Measurements from ENCODE around the gene FTO.

Gene FTO

GRCh38 chr16:54059319-54059718, 355.4 kb downstream of the FTO start:
- DNase-seq (ENCODE audit: low spot score), result no peak

DNA sequence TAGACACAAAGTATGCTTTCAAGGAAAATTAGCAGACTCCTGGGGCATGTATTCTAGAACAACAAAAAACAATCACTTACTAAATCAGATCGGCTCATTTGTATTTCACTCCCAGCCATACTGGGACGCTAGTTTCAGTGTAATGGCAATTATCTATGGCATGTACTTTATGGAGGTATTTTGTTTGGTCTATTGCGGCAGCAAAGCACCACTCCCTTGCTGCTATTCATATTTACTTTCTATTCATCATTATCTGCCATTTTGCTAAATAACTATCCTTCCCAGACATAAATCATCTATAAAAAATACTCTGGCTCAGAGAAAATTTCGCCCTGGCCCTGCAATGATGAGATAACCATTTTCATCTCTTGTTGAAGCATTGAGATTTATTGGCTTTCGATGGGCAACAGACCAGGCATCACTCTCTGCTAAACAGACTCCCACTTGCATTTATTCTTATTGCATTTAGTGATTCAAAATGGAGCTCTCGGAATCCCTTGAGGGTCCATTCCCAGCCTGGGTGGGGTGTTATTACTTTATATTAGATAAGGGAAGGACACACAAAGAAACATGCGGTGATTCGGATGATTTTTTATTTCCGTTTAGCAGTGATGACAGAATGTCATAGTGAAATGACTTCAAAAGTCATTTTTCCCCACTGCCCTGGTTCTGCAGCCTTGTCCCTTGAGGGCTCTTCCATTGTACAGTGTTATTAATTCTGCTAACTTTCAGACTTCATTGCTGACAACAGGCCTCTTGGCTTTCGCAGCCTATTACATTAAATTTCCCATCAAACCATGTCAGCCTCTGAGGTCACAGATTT, 356.9 kb downstream of the FTO start:
- DNase-seq (ENCODE audit: low spot score), result no peak

DNA sequence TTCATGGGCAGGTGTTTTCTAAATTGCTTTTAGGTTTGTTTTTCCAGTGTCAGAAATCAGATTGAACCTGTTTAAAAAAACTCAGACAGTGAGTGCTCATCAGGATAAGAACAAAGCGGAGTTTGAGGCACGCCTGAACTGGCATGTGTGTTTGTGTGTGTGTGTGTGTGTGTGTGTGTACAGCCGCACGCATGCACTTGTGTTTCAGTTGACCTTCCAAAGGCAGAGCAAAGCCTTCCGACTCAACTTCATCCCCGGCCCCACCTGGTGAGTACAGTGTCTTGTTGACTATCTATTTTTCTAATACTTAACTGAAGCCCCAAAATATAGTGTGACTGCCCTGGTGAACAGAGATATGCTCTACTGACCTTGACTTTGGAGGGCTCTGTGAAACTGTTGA, 357.5 kb downstream of the FTO start:
- DNase-seq (ENCODE audit: low spot score), result no peak

GRCh38 chr16:54062361-54063278, 358.7 kb downstream of the FTO start:
- no peak for DNase-seq (ENCODE audit: low spot score)

DNA sequence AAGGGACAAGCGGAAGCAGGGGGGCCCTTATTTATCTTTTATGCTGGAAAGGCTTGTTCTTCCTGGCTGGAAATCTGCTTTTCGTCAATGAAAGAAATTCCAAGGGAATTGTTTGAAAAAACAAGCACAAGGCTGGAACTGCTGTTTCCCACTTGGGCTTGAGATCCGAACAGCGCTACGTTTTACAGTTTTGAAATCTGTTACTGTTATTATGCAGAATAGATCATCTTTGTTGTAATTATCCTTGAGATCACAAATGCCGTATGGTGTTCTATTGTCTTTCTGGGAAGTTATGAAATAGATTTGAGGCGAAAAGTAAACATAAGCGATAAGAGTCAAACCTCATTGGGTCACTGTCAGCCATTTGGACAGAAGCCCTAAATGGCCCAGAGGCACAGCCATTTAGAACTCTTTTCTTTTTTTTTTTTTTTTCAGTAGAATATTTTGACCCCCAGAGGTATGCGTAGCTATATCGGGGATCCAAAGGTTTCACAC, 359.4 kb downstream of the FTO start:
- DNase-seq (ENCODE audit: low spot score), result no peak

DNA sequence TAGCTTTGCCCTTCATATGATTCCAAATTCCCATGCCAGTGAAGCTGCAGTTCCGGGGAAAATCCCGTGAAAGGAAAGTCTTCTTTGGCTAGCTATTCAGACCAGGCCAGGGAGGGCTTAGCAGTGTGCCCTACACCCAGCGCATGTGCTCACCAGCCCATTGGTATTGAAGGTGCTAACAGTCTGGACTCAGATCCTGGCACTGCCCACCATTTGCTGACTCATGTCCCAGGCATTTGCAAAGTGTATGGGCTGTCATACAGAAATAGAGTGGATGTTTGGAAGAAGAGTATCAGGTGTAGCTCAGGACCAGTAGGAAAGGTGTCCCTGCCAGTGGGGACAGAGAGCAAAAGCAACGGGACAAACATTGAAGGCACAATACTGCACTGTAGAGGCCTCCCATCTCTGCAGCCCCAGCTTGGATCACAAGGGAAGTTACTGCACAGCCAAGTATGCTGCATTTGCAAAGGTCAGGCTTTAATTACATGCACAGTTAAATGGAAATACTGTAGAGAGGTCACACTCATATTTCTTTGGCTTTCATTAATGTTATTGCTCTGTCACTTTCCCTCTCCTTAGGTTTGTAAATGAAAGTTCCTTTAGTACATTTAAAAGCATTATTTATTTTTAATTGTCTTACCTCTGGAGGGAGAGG, 362.6 kb downstream of the FTO start:
- DNase-seq (ENCODE audit: low spot score), result no peak

DNA sequence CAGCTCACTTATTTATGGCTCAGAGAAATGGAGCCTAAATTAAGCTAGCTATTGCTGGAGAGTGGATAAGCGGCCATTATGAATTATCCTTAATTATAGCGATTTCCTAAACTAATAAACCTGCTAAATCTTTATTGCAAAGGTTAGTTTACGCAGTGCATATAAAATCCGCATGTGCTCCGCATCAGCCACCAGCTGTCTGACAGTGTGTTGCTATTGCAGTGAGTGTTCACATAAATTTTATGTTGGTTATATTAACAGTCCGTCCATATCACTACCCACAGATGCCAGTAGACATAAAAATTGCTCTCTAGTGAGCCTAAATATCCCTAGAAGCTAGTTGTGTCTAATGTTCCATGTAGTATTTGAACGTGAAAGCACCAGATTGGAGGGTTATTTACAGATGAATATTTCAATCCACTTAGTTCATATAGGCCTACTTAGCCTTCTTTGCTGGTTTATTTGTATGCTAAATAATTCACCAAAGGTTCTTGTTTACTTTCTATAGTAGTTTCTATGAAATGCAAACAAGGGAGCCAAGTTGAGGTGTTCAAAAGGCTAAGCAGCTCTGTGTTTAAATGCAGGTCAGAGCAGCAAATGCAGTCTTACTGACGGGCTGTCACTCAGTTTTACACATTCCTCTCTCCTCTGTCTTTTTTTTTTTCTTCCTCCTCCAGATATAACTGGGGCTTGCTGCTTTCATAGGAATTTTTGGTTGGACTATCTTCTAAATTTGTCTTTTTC, 363.5 kb downstream of the FTO start:
- DNase-seq (ENCODE audit: low spot score), result no peak

- no peak for DNase-seq (ENCODE audit: low spot score)
Measured at GRCh38 chr16:54068212-54068611, 364.3 kb downstream of the FTO start.

DNA sequence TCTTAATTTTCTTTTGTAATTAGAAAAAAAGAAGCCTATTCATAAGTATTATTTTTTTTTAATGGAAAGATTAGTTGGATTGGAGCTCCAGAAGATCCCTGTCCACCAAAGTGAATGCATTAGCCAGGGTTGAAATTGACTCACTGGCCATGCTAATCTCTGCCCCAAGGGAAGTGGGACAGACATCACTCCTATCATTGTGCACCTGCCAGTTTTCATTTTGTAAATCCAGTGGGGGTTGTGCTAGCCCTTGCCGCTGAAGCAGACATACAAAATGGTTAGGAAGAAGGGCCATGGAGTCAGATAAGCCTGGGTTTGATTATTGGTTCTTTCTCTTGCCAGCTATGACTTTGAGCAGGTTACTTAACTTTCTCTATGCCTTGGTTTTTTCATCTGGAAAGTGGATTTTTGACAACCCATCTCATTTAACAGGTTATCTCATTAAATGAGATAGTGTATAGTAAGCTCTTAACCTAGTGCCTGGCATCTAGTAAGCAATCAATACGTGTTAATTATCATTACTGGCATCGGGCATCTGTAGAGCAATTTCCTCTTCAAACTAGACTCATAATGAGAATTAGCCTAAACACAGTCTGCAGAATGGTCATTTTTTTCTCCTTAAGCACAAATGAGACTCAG, 365.8 kb downstream of the FTO start:
- no peak for DNase-seq (ENCODE audit: low spot score)

GRCh38 chr16:54070789-54071343, 366.9 kb downstream of the FTO start:
- no peak for DNase-seq (ENCODE audit: low spot score)

- DNase-seq (ENCODE audit: low spot score), result no peak
Measured at GRCh38 chr16:54071514-54071913, 367.6 kb downstream of the FTO start.

DNA sequence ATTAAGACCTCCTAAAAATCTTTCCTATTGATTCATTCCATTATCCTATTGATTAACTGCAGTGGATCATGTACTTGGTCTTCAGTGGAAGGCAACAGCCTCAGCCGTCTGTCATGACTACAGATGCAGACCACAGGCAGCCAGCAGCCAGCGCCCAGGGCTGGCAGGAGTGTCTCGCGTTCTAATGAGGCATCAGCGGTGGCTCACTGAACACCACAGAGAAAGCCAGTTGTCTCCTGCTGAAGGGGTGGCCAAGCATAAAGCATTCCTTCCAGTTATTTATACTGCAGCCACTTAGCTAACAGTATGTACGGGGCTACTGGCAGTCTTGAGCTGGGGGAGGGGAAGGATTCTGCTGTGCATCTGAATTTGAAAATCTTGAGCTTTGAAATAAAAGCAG, 368.3 kb downstream of the FTO start:
- DNase-seq (ENCODE audit: low spot score), result no peak

DNA sequence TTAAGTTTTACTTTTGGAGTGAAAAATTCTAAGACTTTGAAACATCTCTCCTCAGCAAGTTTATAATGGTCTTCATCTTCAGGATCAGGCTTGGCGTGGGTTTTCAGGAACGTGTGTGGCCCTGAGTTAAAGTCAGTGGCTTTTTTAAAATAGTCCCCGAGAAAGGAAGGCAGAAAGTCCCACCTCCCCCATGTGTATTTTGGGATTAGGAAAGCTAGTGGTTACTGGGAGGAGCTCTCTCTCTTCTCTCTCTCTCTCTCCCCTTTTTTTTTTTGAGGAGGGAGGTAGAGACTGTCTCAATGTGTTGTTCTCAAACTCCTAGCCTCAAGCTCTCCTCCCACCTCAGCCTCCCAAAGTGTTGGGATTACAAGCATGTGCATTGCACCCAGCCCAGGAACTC, 369.4 kb downstream of the FTO start:
- DNase-seq (ENCODE audit: low spot score), result no peak

- no peak for DNase-seq (ENCODE audit: low spot score)
Measured at GRCh38 chr16:54075446-54075845, 371.5 kb downstream of the FTO start.

DNA sequence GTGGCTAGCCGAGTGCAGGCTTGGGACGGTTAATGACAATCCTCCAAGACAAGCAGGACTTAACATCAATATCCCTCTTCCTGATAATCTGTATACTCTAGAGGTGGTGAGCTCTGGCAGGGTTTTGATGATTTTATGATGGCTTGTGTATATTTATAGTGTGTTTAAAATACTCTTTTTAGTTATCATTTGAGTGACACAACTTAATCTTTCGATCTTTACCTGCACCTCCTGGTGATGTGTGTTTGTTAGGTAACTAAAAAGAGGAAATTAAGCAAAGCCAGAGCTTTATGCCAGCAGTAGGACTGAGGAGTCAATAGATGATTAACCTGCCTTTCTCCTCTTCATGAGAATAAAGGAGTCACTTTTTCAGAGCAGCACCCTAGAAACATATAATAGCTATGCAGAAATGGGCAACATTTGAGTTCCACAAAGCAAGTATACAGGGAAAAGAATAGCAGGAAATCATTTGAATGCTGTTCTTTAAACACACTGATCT, 372.1 kb downstream of the FTO start:
- no peak for DNase-seq (ENCODE audit: low spot score)

DNA sequence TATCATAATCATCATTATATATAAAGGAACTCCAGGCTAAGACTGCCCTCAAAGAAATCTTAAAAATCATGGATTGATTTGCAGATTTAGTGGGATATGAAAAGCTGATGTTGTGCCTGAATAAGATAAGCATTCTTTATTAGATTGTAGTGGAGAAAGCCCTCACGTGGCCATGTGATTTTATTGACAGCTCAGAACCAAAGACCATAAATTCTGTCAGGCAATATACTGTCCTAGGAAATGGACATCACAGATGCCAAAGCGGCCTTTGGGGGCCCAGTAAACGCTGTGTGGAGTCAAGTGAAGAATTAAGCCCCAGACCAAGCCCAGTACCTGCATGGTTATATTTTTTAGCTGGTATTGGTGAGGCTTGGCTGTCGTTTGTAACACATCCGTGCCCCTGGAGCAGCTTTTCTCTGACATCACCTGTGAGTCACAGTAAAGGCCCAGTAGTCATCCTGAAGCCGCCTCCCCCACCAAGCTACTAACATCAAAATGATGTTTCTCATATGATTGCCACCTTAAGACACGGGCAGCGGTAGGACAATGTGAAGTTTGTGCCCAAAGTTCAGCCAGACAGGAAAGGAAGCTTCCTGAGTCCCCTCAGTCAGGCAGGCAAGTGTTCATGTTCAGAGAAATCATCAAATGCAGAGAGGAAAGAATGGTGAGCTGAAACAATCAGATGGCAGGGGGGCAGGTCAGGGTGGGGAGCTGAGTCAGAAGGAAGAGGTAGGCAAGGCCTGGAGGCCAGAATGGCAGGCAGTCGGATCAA, 373.3 kb downstream of the FTO start:
- peak; percentile 85 for DNase-seq (ENCODE audit: low spot score)

- DNase-seq (ENCODE audit: low spot score), result no peak
Measured at GRCh38 chr16:54080524-54081008, 376.6 kb downstream of the FTO start.

DNA sequence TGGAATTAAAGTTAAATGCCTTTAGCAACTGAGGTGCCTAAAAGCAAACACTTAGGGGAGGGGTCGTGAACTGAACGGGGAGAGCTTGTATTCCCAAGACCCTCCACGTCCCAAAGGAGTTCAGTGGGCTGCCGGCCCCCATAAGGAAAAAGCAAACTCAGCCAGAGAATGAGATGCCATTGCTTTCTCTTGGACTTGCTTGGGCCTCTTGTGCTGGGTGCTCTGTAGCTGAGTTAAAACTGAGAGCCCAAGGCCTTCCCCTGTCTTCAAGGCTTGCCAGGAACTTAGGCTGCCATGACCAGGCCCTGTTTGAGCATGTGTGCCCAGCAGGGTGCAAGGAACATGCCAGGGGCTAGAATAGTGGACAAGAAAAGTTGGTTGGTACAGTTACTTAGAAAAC, 382.8 kb downstream of the FTO start:
- no peak for DNase-seq (ENCODE audit: low spot score)

- no peak for DNase-seq (ENCODE audit: low spot score)
Measured at GRCh38 chr16:54090602-54091001, 386.6 kb downstream of the FTO start.

GRCh38 chr16:54093281-54093680, 389.3 kb downstream of the FTO start:
- no peak for DNase-seq (ENCODE audit: low spot score)
